ENCODE measurements around the gene VAPB.

The VAPB gene

DNA sequence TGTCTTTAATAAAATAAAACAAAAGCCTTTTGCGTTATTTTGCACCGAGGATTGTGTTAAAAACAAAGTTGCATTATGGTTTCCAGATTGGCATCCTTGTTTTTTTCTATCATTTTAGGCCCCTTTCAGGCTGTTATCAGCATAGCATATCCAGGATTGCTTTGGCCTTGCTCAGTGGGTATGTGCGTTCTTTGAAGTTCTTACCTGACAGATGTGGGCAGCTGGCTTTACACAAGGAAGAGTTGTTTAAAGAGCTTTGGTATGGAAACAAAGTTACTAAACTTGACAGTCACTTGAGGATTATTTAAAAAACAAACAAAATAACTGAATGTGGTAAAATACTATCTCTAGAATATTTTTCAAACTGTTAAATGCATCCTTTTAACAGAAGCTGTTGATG, 6.6 kb downstream of the VAPB start:
- DNase-seq (ENCODE audit: low read depth, low spot score), result no peak
- no peaks in the 10 kb centered on the region for H3K9me3 ChIP-seq (ENCODE audit: low read depth, low read length)
- TF ChIP-seq POLR2AphosphoS5 (IDR thresholded peaks at IDR 0.05; ENCODE audit: borderline replicate concordance, low read depth, low read length), result no peak
- no peak for TF ChIP-seq FOXP2 (optimal IDR thresholded peaks at IDR 0.05; ENCODE audit: control extremely low read depth, extremely low read length, insufficient read depth)
- TF ChIP-seq EZH2 (IDR thresholded peaks at IDR 0.05), result no peak
- H3K9ac ChIP-seq (ENCODE audit: insufficient read length), result no peak overlapping the region
- no peak overlapping the region for H3K27ac ChIP-seq
- no peak overlapping the region for H3K4me3 ChIP-seq
- H3K36me3 ChIP-seq (ENCODE audit: insufficient read depth, low read length), result peaks cover 67% of the 10 kb centered on the region

DNA sequence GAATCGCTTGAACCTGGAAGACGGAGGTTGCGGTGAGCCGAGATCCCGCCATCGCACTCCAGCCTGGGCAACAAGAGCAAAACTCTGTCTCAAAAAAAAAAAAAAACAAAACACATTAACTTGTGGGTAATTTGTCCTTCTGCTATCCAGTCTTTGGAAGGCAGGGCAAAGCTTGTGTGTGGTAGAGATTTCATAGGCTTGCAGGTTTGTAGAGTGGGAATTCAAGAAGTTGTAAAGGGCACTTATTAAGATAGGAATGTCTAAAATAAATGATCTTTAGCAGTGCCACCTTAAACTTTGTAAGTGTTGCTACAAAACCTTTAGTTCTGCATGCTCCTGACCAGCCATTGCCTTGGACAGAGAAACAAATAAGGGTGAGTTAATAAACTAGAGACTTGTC, 8.4 kb downstream of the VAPB start:
- peaks cover 49% of the 10 kb centered on the region for H3K36me3 ChIP-seq (ENCODE audit: insufficient read depth, low read length)
- no peak overlapping the region for H3K9ac ChIP-seq (ENCODE audit: insufficient read length)
- H3K9me3 ChIP-seq (ENCODE audit: low read depth, low read length), result no peaks in the 10 kb centered on the region
- TF ChIP-seq EZH2 (IDR thresholded peaks at IDR 0.05) (no peak), POLR2AphosphoS5 (IDR thresholded peaks at IDR 0.05; ENCODE audit: borderline replicate concordance, low read depth, low read length) (no peak), FOXP2 (optimal IDR thresholded peaks at IDR 0.05; ENCODE audit: control extremely low read depth, extremely low read length, insufficient read depth) (no peak)
- no peak overlapping the region for H3K27ac ChIP-seq
- no peak for DNase-seq (ENCODE audit: low read depth, low spot score)
- no peak overlapping the region for H3K4me3 ChIP-seq

DNA sequence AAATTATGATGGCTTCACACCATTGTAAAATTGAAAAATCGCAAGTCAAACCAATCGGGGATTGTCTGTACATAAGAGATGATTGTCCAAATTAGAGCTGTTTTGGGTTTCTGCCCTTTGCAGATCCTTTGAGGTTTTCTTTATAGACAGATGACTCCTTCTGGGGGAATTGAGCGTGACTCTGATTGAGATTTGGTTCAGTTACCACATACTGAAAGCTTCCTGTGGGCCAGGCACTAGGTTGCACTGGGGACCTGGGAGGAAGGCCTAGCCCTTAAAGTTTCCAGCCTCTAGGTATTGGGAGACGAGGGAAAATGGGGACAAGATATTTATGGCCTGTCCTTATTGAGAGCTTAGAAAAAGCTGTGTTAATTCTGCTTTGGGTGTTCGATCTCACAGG, 9.2 kb downstream of the VAPB start:
- H3K36me3 ChIP-seq (ENCODE audit: insufficient read depth, low read length), result peaks cover 43% of the 10 kb centered on the region

DNA sequence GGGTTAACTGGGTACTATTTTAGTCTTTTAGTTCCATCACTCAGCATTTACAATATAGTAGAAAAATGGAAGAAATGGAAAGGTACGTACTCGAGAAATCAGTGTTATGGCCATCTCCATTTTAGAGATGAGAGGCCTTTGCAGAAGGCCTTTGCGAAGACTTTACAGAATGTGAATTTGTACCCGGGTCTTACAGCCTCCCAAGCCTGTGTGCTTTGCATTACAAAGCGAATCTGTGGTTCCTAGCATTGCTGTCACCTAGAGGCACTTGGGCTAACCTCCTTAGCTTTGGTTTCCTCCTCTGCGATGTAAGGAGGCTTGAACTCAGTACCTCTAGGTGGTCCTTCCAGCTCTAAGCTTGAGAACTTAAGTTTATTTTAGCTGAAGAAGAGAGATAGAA, 10.9 kb downstream of the VAPB start:
- no peaks in the 10 kb centered on the region for H3K9me3 ChIP-seq (ENCODE audit: low read depth, low read length)
- DNase-seq (ENCODE audit: low read depth, low spot score), result no peak
- H3K4me3 ChIP-seq, result no peak overlapping the region
- no peak overlapping the region for H3K27ac ChIP-seq
- H3K36me3 ChIP-seq (ENCODE audit: insufficient read depth, low read length), result peaks cover 31% of the 10 kb centered on the region
- TF ChIP-seq POLR2AphosphoS5 (IDR thresholded peaks at IDR 0.05; ENCODE audit: borderline replicate concordance, low read depth, low read length) (no peak), FOXP2 (optimal IDR thresholded peaks at IDR 0.05; ENCODE audit: control extremely low read depth, extremely low read length, insufficient read depth) (no peak), EZH2 (IDR thresholded peaks at IDR 0.05) (no peak)
- H3K9ac ChIP-seq (ENCODE audit: insufficient read length), result no peak overlapping the region

More for the DNA sequence above, 9.2 kb downstream of the VAPB start:
- H3K9me3 ChIP-seq (ENCODE audit: low read depth, low read length), result no peaks in the 10 kb centered on the region
- no peak for TF ChIP-seq FOXP2 (optimal IDR thresholded peaks at IDR 0.05; ENCODE audit: control extremely low read depth, extremely low read length, insufficient read depth)
- TF ChIP-seq POLR2AphosphoS5 (IDR thresholded peaks at IDR 0.05; ENCODE audit: borderline replicate concordance, low read depth, low read length), result no peak
- no peak for TF ChIP-seq EZH2 (IDR thresholded peaks at IDR 0.05)
- H3K9ac ChIP-seq (ENCODE audit: insufficient read length), result no peak overlapping the region
- no peak overlapping the region for H3K27ac ChIP-seq
- DNase-seq (ENCODE audit: low read depth, low spot score), result no peak
- H3K4me3 ChIP-seq, result no peak overlapping the region

DNA sequence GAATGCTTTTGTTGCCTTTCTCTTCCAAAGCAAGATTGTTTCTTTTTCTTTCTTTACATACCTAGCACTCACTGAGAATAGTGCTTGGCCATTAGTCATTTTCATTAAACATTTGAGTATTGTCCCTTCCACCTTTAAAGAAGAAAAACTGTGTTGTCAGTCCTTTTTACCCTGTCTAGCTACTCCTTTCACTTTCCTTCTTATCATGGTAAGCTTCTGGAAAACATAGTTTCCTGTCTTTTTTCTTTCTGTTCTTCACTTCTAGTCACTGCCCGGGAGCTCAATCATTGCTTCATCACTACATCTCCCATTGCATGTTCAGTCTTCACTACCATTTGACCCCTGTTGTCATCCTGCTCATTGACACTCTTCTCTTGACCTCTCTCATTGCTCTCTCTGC, 12.1 kb downstream of the VAPB start:
- DNase-seq (ENCODE audit: low read depth, low spot score), result no peak
- TF ChIP-seq POLR2AphosphoS5 (IDR thresholded peaks at IDR 0.05; ENCODE audit: borderline replicate concordance, low read depth, low read length) (no peak), EZH2 (IDR thresholded peaks at IDR 0.05) (no peak), FOXP2 (optimal IDR thresholded peaks at IDR 0.05; ENCODE audit: control extremely low read depth, extremely low read length, insufficient read depth) (no peak)
- Histone ChIP-seq H3K36me3 (ENCODE audit: insufficient read depth, low read length) (peaks cover 21% of the 10 kb centered on the region), H3K4me3 (no peak overlapping the region), H3K9me3 (ENCODE audit: low read depth, low read length) (no peaks in the 10 kb centered on the region), H3K9ac (ENCODE audit: insufficient read length) (no peak overlapping the region), H3K27ac (no peak overlapping the region)

DNA sequence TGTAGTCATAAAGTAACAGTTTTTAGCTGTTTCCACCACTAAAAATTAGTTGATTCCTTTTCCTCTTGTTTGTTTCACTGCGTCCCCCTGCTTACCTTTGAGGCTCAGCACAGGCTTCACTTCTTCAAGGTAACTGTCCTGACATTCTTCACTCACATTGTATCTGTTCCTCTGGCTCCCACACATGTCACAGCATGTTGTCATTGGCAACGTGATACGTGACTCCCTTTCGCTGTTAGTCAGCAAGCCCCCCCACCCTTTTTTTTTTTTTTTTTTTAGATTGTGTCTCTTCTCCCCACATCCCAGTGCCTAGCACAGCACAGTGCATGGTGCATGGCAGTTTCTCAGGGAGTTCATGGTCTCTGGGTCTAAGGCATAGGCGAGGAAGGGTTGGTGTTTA, 13.3 kb downstream of the VAPB start:
- no peak overlapping the region for H3K9ac ChIP-seq (ENCODE audit: insufficient read length)
- H3K27ac ChIP-seq, result no peak overlapping the region

DNA sequence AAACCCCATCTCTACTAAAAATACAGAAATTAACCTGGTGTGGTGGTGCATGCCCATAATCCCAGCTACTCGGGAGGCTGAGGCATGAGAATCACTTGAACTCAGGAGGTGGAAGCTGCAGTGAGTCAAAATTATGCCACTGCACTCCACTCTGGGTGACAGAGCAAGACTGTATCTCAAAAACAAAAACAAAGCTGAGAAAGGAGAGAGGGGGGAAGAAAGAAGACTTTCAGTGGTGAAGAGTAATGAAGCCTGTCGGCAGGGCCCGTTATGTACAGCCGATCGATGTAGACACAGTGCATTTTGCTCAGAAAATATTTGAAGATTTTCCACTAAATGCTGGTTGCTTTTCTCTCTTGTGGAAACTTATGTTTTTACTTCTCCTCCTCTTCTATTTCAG, 13.8 kb downstream of the VAPB start:
- no peak overlapping the region for H3K9ac ChIP-seq (ENCODE audit: insufficient read length)
- no peaks in the 10 kb centered on the region for H3K9me3 ChIP-seq (ENCODE audit: low read depth, low read length)
- TF ChIP-seq FOXP2 (optimal IDR thresholded peaks at IDR 0.05; ENCODE audit: control extremely low read depth, extremely low read length, insufficient read depth) (no peak), EZH2 (IDR thresholded peaks at IDR 0.05) (no peak), POLR2AphosphoS5 (IDR thresholded peaks at IDR 0.05; ENCODE audit: borderline replicate concordance, low read depth, low read length) (no peak)
- no peak overlapping the region for H3K4me3 ChIP-seq
- no peak overlapping the region for H3K27ac ChIP-seq
- H3K36me3 ChIP-seq (ENCODE audit: insufficient read depth, low read length), result peaks cover 9% of the 10 kb centered on the region; the same call in 1 of the 2 replicates
- no peak for DNase-seq (ENCODE audit: low read depth, low spot score)

More for the DNA sequence above, 13.3 kb downstream of the VAPB start:
- DNase-seq (ENCODE audit: low read depth, low spot score), result no peak
- H3K4me3 ChIP-seq, result no peak overlapping the region
- TF ChIP-seq POLR2AphosphoS5 (IDR thresholded peaks at IDR 0.05; ENCODE audit: borderline replicate concordance, low read depth, low read length) (no peak), FOXP2 (optimal IDR thresholded peaks at IDR 0.05; ENCODE audit: control extremely low read depth, extremely low read length, insufficient read depth) (no peak), EZH2 (IDR thresholded peaks at IDR 0.05) (no peak)
- no peaks in the 10 kb centered on the region for H3K9me3 ChIP-seq (ENCODE audit: low read depth, low read length)
- H3K36me3 ChIP-seq (ENCODE audit: insufficient read depth, low read length), result peaks cover 14% of the 10 kb centered on the region

DNA sequence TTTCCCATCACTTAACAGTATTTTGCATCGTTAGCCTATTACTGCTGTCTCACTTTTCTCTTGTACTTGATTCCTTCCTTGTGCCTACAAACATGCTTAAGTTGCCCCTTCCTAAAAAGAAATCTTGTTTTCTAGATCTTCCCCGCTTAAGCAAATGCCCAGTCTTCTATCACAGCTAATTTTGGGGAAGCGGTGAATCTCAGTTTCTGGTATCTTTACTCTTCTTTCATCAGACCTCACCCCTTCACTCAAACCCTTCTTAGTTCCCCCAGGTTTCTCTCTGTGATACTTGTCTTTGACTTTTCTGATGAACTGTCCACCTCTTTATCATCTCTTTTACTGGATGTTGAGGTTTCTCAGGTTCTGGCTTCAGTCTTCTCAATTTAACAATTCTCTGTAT, 14.2 kb downstream of the VAPB start:
- Histone ChIP-seq H3K27ac (no peak overlapping the region), H3K9ac (ENCODE audit: insufficient read length) (no peak overlapping the region), H3K4me3 (no peak overlapping the region), H3K36me3 (ENCODE audit: insufficient read depth, low read length) (peaks cover 7% of the 10 kb centered on the region; the same call in 1 of the 2 replicates), H3K9me3 (ENCODE audit: low read depth, low read length) (no peaks in the 10 kb centered on the region)
- no peak for DNase-seq (ENCODE audit: low read depth, low spot score)
- TF ChIP-seq EZH2 (IDR thresholded peaks at IDR 0.05) (no peak), FOXP2 (optimal IDR thresholded peaks at IDR 0.05; ENCODE audit: control extremely low read depth, extremely low read length, insufficient read depth) (no peak), POLR2AphosphoS5 (IDR thresholded peaks at IDR 0.05; ENCODE audit: borderline replicate concordance, low read depth, low read length) (no peak)

Data from SK-N-MC (cell line).